HG03196 (cell line): ENCODE results near the gene APMAP.
A peak's percentile ranks its signal among the peaks of the same experiment; 100 is the strongest.
"Not testable (repeated sequence)": the region's sequence is repeated elsewhere in the genome, so short reads cannot be mapped to it uniquely, and the experiment has no call there.

Experiments used
- ATAC-seq: cut with Tn5 transposase; IDR thresholded peaks from one replicate; pipeline ENCODE4 v1.9.1; 2021; ENCODE audit not compliant: unreplicated experiment

APMAP gene

DNA sequence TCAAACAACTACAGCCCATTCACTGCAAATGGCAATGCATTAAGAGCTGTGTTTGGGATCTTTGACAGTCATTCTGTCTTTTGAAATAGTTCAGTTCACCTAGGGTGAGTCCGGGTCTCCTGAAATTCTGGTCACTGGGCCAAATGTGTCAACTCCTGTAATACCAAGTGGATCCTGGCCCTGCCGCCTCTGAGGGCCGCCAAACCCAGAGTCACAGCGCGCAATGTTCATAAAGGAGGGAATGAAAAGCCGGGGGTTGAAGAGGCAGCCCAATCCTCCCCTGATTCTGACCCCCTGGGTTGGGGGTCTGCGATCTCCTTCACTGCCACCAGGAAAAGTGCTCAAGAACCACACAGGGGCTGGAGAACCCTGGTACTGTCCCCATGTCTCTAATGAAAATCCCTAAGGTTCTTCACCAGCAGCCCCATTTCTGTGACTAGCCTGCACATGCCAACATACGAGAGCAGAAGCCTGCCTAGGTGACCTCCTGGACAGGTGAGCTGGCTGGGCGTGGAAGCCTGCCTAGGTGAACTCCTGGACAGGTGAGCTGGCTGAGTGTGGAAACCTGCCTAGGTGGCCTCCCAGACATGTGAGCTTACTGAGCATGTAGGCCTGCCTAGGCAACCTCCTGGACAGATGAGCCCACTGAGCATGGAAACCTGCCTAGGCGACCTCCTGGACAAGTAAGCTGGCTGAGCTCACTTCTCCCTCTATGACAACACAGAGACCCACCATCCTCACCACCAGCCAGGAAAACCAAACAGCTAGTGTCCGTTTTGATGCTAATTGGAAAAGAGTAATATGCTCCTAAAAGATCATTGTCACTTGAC is 16.1 kb upstream of the APMAP start:
- ATAC-seq: no peak

- no peak for ATAC-seq
These were observed 15.1 kb upstream of the APMAP start for GRCh38 chr20:25007491-25008305.

DNA sequence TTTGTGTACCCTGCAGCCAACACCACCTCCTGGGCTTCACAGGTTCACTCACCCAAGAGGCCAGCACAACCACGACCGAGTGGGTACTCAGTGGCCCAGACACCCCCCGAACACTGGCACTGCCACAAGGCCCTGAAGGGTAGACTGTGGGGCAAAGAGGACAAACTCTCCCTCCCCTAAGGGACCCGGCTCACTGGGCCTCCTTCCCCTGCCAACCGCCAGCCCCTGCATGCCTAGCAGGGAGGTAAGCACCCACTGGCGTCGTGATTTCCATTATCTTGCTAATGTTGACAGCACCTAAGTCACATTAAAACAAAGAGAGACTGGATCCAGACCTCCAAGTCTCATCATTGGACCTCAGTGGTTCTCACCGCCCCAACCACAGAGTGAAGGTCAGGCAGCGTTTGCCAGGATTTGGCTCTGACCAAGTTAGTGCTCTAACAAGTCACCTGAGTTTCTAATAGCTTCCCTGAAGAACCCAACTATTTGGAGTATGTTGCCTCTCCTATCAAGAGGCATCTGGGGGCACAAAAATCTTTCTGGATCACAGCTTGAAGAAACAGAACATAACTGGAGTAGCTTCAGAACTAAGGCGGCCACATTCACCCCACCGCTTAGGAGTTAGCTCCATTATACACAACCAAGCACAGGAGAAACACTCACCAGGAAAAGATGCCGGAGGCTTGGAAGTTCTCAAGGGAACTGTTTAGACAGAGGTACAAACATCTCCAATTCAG is 14.0 kb upstream of the APMAP start:
- ATAC-seq: no peak

GRCh38 chr20:25005661-25006060 is 13.1 kb upstream of the APMAP start:
- no peak for ATAC-seq

DNA sequence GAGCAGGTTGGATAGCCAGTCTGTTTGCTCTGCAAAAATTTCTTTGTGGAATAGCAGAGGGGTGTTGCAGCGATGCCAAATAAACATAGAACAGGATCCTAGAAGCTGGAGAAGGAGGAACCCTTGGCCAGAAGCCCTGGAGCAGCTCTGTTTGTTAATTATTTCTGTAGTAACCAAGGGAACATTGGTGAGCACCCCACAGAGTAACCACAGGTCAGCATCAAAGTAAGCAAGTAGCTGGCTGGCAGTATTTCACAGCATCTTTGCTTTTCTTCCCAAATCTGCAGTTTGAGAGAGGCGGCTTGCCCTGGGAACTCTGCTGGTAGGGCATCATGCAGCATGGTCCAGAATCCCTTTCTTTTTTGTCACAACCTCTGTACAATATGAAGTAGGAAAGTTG is 12.7 kb upstream of the APMAP start:
- no peak for ATAC-seq

GRCh38 chr20:25003002-25003401 is 10.5 kb upstream of the APMAP start:
- no peak for ATAC-seq

DNA sequence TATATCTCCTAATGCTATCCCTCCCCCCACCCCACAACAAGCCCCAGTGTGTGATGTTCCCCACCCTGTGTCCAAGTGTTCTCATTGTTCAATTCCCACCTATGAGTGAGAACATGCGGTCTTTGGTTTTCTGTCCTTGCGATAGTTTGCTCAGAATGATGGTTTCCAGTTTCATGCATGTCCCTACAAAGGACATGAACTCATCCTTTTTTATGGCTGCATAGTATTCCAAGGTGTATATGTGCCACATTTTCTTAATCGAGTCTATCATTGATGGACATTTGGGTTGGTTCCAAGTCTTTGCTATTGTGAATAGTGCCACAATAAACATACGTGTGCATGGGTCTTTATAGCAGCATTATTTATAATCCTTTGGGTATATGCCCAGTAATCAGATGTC is 8.8 kb upstream of the APMAP start:
- not testable (repeated sequence) for ATAC-seq

- ATAC-seq: no peak
These were observed 7.8 kb upstream of the APMAP start for GRCh38 chr20:25000268-25000801.

DNA sequence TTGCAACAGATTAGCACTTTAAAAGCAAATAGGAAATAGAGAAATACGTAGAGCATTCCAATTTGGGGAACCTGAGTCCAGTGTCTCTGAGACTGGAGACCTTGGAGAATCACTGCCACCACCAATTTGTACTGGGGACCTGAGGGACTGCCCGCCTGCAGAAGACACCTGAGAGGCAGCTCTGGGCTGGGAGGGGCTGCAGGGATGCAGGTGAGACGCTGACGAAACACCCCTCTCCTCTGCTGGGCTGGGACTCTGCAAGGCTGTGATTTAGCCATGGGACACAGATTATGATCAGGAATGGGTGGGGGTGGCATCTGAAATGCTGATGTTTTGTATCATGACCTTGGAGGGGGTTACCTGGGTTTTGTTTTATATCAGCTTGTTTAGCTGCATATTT is 7.0 kb upstream of the APMAP start:
- ATAC-seq: no peak

DNA sequence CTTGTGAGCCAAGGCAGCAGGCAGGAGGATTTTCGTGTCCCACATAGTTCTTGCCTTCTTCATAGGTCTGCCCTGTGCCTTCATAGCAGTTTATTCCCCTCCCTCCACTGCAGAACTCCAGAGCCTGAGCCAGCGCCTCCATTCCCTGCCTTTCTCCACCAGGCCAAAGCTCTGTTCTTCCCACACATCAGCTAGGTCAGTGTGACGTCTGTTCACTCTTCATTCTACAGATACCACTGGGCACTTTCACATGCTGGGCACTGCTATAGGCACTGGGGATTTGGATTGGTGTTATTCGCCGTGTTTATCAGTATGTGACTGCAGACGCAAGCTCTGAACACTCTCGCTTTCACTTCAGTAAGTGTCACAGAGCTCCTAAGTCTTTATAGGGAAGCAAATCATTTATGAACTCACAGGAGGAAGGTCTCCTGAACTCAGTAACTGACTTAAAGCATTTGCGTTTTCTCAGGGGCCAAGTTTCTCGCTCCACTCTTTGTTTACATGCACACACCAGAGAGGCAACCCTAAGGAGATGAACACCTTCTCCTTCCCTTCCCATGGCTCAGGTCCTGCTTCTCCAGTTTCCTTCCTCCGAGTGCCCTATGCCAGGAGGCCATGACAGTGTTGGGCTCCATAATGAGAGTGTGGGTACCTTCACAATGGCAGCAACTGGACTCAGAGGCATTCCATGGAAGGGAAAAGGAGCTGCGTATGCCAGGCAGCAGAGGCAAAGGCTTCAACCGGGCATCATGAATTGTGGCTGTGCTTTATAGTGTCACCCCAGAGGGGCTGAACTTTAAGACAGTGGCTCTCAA is 6.3 kb upstream of the APMAP start:
- ATAC-seq: no peak

- no peak for ATAC-seq
These were observed 5.6 kb upstream of the APMAP start for GRCh38 chr20:24998121-24998520.

DNA sequence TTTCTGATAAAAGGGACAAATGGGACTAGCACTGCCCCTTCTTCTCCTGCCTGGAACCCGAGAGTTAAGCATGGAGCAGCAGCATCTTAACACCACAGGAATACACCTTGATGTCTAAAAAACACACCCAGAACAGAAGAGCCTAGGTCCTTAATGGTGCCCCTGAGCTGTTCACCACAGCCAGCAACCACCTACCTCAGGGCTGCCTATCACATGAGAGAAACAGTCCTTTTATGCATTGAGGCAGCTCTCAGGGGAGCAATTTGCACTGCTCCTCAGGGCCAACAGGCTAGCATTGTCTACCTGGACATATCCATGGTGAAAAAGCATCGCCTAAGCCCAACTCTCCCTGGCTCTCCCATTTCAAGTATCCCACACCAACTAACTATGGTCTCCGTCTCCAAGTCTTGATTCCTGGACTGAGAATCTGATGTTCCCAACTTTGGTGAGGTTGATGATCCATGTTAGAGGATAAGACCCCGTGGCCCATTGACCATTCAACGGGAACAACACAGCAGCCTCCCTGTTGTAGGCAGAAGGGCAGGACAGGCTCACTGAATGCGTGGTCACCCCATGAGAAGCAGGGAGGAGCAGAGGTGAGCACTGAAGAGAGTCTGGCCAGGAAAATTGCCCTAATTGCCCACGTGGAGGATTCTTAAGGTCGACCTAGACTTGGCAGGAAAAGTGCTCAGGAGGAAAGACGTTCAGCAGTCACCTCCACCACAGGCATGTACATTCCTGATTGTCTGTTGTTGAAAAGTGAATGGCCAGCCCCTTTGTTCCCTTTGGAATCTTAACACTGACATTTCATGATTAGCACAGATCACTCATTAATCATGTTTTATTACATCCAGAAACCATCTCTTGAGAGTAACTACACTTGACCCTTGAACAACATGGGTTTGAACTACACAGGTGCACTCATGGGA is 4.2 kb upstream of the APMAP start:
- ATAC-seq: no peak

GRCh38 chr20:24995741-24996448 is 3.3 kb upstream of the APMAP start:
- ATAC-seq: no peak

DNA sequence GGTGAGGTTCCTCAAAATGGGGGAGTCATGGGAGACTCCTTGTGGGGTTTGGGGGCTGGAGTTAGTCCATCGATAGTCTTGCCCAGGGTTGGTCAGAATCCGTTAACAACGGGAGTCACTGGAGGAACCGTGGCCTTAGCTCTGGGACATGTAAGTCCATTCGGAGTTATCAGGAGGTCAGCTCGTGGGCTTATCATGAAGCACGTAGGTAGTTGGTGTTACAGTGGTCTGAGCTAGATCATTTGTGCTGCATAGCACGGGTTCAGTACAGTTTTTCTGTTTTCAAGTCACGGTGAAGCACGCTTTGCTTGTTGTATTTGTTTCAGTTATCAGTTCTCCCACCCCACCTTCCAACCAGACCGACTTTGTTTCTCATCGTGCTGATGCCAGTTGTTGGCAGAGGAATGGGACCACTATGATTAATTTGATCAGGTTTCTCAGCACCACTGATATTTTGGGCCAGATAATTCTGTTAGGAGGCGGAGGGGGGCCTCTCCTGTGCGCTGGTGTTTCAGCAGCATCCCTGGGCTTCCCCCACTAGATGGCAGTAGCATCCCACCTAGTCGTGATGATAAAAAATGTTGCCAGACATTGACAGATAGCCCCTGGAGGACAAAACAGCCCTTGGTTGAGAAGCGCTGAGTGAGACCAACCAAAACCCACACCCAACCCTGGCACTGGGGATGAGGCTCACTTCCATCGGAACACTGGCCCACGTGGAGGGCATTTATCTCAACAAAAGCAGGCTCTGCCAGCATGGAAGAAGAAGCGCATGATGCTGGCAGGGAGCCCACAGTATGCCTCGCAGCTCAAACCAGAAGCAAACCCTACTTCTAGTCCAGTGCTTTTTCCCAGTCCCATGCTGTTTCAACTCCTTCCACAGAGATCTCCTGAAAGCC is 2.2 kb upstream of the APMAP start:
- no peak for ATAC-seq

DNA sequence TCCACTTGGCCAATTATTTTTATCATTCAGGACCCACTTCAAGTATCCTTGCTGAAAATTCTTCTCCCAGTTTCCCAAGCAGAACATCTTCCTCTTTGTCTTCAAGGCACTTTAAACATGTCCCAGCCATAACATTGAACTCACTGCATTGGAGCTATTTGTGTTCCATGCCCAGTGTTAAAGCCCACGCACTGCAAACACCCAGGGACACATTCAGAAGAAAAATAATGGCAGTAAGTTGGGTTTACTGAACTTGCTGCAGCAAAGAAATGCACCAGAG is 1.6 kb upstream of the APMAP start:
- no peak for ATAC-seq

GRCh38 chr20:24993337-24994185 is 1.0 kb upstream of the APMAP start:
- ATAC-seq: no peak

DNA sequence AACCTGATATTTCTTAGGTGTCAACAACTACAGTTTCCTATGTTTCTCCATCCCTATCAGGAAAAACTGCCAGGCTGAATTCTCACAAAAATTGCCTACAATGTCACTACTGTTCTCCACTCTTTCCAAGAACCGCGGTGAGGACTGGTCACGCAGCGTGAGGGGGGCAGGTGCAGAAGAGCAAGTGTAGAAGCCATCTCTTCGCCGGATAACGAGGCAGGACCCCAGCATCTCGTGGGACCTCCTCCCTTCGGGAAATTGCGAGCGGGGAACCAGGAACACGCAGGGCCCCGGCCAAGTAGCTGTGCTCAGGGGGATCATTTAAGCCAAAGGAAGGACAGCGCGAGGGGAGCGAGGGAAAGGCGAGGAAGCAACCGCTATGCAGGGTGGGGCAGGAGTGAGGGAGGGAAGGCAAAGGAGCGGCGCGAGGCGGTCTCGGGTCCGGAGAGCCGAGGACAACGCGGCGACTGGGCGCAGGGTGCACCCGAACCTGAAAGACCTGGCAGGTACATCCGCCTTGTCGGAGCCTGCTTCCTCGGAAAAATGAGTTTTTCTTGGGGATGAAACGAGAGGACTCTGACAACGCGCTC is 559 bp downstream of the APMAP start:
- peak; percentile 26 for ATAC-seq
